Measurements from ENCODE around the gene TBXAS1. TPM values are rescaled to one million over a fixed set of nuclear protein-coding genes. Genes with fewer than 3 reads are reported as not detected.

Gene TBXAS1
- total RNA-seq, 2 experiments from 2014 or later = 4.8 to 5.3 TPM

- Mint-ChIP-seq H3K36me3 (no peaks in the 10 kb centered on the region), H3K4me1 (ENCODE audit: low read depth) (peaks cover 19% of the 10 kb centered on the region), H3K4me3 (no peak overlapping the region), H3K27ac (no peak overlapping the region), H3K27me3 (no peaks in the 10 kb centered on the region), H3K9me3 (no peaks in the 10 kb centered on the region)
- peak; percentile 50 for DNase-seq
- intact Hi-C loops (cut with micrococcal nuclease) = no loop called here
- ChIA-PET POLR2A (interaction anchor here (1.4 kb wide), 1 partner anchor 9 kb away, joined by 4 read pairs; no protein-coding TSS in a partner anchor), CTCF (no interaction called here)
Measured at GRCh38 chr7:139931190-139931934, 102.3 kb downstream of the TBXAS1 start.

DNA sequence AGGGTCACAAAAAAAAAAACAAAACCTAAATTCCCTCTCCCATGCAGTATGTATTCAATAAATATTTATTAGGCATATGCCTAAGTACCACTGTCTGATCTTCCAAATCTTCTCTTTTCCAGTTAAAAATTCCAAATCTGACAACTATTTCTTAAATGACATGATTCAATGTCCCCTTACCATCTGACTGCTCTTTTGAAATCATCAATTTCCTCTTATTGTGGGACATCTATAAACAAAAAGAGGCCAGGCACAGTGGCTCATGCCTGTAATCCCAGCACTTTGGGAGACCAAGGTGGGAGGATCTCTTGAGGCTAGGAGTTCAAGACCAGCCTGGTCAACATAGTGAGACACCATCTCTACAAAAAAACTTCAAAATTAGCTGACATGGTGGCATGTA lies 103.5 kb downstream of the TBXAS1 start:
- H3K4me3 Mint-ChIP-seq = no peak overlapping the region
- intact Hi-C loops (cut with micrococcal nuclease) = no loop called here
- H3K36me3 Mint-ChIP-seq = no peaks in the 10 kb centered on the region
- no peaks in the 10 kb centered on the region for H3K9me3 Mint-ChIP-seq
- H3K4me1 Mint-ChIP-seq (ENCODE audit: low read depth) = peaks cover 19% of the 10 kb centered on the region
- POLR2A ChIA-PET = no interaction called here
- DNase-seq = no peak
- H3K27ac Mint-ChIP-seq = no peak overlapping the region
- CTCF ChIA-PET = no interaction called here
- no peaks in the 10 kb centered on the region for H3K27me3 Mint-ChIP-seq

DNA sequence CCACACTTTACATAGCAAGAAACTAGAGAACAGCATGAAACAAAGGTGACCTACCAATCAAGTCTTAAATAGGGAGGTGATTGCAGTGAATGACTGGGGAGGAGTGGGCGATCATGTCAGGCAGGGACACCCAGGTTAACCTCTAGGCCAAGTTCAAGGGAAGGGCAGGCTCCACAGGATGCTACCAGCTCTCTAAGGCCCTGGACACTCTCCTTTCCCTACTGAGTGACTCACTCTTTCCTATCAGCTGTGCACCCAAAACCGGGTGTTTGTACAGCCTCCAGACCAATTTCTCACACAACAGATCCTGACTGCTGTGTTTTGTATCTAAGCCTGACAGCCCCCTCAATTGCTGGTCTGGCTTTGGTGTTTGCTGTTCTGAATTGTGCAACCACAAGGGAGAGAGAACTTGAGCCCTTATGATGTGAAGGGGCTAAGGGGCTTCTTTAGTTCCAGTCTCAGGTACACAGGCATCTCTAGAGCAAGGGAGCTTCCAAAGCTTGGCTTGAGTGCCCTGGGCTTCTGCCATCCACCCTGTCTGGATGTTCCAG lies 107.8 kb downstream of the TBXAS1 start:
- intact Hi-C loops (cut with micrococcal nuclease) = no loop called here
- CTCF ChIA-PET = no interaction called here
- Mint-ChIP-seq H3K9me3 (no peaks in the 10 kb centered on the region), H3K4me3 (no peak overlapping the region), H3K4me1 (ENCODE audit: low read depth) (peaks cover 6% of the 10 kb centered on the region), H3K36me3 (no peaks in the 10 kb centered on the region), H3K27ac (no peak overlapping the region), H3K27me3 (no peaks in the 10 kb centered on the region)
- POLR2A ChIA-PET = no interaction called here
- DNase-seq = peak; percentile 24

- no peak overlapping the region for H3K27ac Mint-ChIP-seq
- DNase-seq = no peak
- H3K4me3 Mint-ChIP-seq = no peak overlapping the region
- ChIA-PET CTCF (no interaction called here), POLR2A (no interaction called here)
- H3K36me3 Mint-ChIP-seq = no peaks in the 10 kb centered on the region
- H3K9me3 Mint-ChIP-seq = no peaks in the 10 kb centered on the region
- H3K4me1 Mint-ChIP-seq (ENCODE audit: low read depth) = peaks cover 6% of the 10 kb centered on the region
- H3K27me3 Mint-ChIP-seq = no peaks in the 10 kb centered on the region
- intact Hi-C loops (cut with micrococcal nuclease) = no loop called here
Measured at GRCh38 chr7:139937715-139938114, 108.7 kb downstream of the TBXAS1 start.

DNA sequence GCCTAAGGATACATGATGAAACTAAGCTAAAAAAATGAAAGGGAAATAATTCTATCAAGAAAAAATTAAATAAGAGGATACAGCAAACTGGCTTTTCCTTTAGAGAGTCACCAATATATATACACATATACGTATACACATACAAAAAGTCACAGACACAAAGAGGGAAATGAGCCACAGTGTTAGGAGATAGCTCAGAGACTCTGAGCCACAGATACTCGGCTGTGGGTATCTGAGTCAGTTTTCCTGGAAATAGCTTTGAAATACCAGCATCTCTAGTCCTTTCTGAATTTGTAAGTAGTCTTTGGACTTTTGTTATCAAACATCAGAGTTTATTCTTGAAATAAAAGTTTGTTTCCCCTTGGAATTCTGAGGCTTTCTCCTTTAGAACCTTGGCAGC lies 111.8 kb downstream of the TBXAS1 start:
- Mint-ChIP-seq H3K9me3 (peaks cover 11% of the 10 kb centered on the region), H3K27ac (no peak overlapping the region), H3K36me3 (peaks cover 8% of the 10 kb centered on the region), H3K27me3 (no peaks in the 10 kb centered on the region), H3K4me1 (ENCODE audit: low read depth) (peaks cover 6% of the 10 kb centered on the region), H3K4me3 (no peak overlapping the region)
- peak; percentile 55 for DNase-seq
- ChIA-PET CTCF (interaction anchor here (0.6 to 2.8 kb wide), 2 partner anchors 169 to 294 kb away, joined by 3 to 10 read pairs; no protein-coding TSS in a partner anchor), POLR2A (interaction anchor here (1.0 to 1.6 kb wide), 2 partner anchors 9 to 24 kb away, joined by 4 to 7 read pairs; no protein-coding TSS in a partner anchor)
- intact Hi-C loops (cut with micrococcal nuclease) = no loop called here

- no peak for DNase-seq
- ChIA-PET POLR2A (interaction anchor here (1.0 to 1.6 kb wide), 2 partner anchors 10 to 25 kb away, joined by 4 to 7 read pairs; no protein-coding TSS in a partner anchor), CTCF (interaction anchor here (2.8 kb wide), 1 partner anchor 294 kb away, joined by 10 read pairs; no protein-coding TSS in a partner anchor)
- Mint-ChIP-seq H3K27ac (no peak overlapping the region), H3K4me1 (ENCODE audit: low read depth) (peaks cover 6% of the 10 kb centered on the region), H3K4me3 (no peak overlapping the region), H3K27me3 (no peaks in the 10 kb centered on the region), H3K36me3 (peaks cover 8% of the 10 kb centered on the region), H3K9me3 (peaks cover 13% of the 10 kb centered on the region)
- intact Hi-C loops (cut with micrococcal nuclease) = no loop called here
Measured at GRCh38 chr7:139941421-139941820, 112.4 kb downstream of the TBXAS1 start.

- H3K27me3 Mint-ChIP-seq = no peaks in the 10 kb centered on the region
- peaks cover 9% of the 10 kb centered on the region for H3K36me3 Mint-ChIP-seq
- DNase-seq = no peak
- H3K9me3 Mint-ChIP-seq = peaks cover 16% of the 10 kb centered on the region
- H3K4me1 Mint-ChIP-seq (ENCODE audit: low read depth) = peaks cover 6% of the 10 kb centered on the region
- H3K27ac Mint-ChIP-seq = no peak overlapping the region
- ChIA-PET POLR2A (no interaction called here), CTCF (interaction anchor here (2.8 kb wide), 1 partner anchor 295 kb away, joined by 10 read pairs; no protein-coding TSS in a partner anchor)
- intact Hi-C loops (cut with micrococcal nuclease) = no loop called here
- no peak overlapping the region for H3K4me3 Mint-ChIP-seq
Measured at GRCh38 chr7:139941866-139942265, 112.8 kb downstream of the TBXAS1 start.

GRCh38 chr7:139942636-139943035 lies 113.6 kb downstream of the TBXAS1 start:
- CTCF ChIA-PET = no interaction called here
- intact Hi-C loops (cut with micrococcal nuclease) = no loop called here
- peaks cover 16% of the 10 kb centered on the region for H3K9me3 Mint-ChIP-seq
- H3K27me3 Mint-ChIP-seq = no peaks in the 10 kb centered on the region
- no peak overlapping the region for H3K27ac Mint-ChIP-seq
- H3K36me3 Mint-ChIP-seq = peaks cover 9% of the 10 kb centered on the region
- no peak overlapping the region for H3K4me3 Mint-ChIP-seq
- DNase-seq = no peak
- POLR2A ChIA-PET = no interaction called here
- peaks cover 6% of the 10 kb centered on the region for H3K4me1 Mint-ChIP-seq (ENCODE audit: low read depth)

- H3K36me3 Mint-ChIP-seq = peaks cover 9% of the 10 kb centered on the region
- no peak overlapping the region for H3K4me3 Mint-ChIP-seq
- H3K27me3 Mint-ChIP-seq = no peaks in the 10 kb centered on the region
- peaks cover 16% of the 10 kb centered on the region for H3K9me3 Mint-ChIP-seq
- intact Hi-C loops (cut with micrococcal nuclease) = no loop called here
- CTCF ChIA-PET = no interaction called here
- POLR2A ChIA-PET = no interaction called here
- no peak overlapping the region for H3K27ac Mint-ChIP-seq
- no peak for DNase-seq
- peaks cover 6% of the 10 kb centered on the region for H3K4me1 Mint-ChIP-seq (ENCODE audit: low read depth)
Measured at GRCh38 chr7:139943401-139943800, 114.3 kb downstream of the TBXAS1 start.

DNA sequence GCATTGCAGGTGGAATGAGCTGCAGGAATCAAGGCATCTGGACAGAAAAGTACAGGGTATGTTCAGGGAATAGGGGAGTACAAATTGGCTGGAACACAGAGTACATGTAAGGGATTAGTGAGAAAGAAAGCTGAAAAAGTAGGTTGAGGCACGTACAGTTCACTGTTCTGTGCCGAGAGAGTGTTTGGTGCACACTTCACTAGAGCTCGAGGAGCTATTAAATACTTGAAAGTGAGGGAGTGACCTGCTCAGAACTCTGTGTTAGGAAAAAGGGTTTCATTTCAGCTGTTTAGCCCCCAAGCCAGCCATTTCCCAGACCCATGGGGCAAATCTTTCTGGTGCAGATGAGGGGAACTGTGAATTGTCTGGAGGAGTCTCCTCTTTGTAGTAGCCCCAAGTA lies 115.2 kb downstream of the TBXAS1 start:
- DNase-seq = no peak
- H3K27ac Mint-ChIP-seq = no peak overlapping the region
- peaks cover 9% of the 10 kb centered on the region for H3K36me3 Mint-ChIP-seq
- H3K9me3 Mint-ChIP-seq = peaks cover 16% of the 10 kb centered on the region
- H3K27me3 Mint-ChIP-seq = no peaks in the 10 kb centered on the region
- intact Hi-C loops (cut with micrococcal nuclease) = no loop called here
- H3K4me1 Mint-ChIP-seq (ENCODE audit: low read depth) = peaks cover 6% of the 10 kb centered on the region
- CTCF ChIA-PET = interaction anchor here (1.0 kb wide), 1 partner anchor 58 kb away, joined by 3 read pairs; no protein-coding TSS in a partner anchor
- POLR2A ChIA-PET = no interaction called here
- H3K4me3 Mint-ChIP-seq = no peak overlapping the region

DNA sequence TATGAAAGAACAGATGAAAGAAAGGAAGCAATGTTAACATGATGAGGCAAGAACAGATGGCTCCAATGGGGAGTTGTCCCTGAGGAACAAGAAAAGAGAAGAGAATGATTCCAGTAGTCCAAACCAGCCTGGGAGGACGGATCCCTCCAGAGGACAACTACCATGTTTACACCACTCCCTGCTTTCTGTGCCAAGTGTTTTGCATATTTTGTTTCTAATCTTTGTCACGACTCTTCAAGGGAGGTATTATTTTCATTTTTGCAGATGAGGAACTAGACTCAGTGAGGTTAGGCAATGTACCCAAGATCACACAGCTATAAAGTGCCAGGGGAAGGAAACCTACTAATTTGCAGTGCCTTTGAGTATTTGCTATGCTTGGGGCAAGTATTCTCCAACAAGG lies 117.5 kb downstream of the TBXAS1 start:
- H3K36me3 Mint-ChIP-seq = peaks cover 9% of the 10 kb centered on the region
- no peaks in the 10 kb centered on the region for H3K27me3 Mint-ChIP-seq
- H3K9me3 Mint-ChIP-seq = peaks cover 16% of the 10 kb centered on the region
- H3K4me1 Mint-ChIP-seq (ENCODE audit: low read depth) = no peaks in the 10 kb centered on the region
- intact Hi-C loops (cut with micrococcal nuclease) = no loop called here
- ChIA-PET POLR2A (no interaction called here), CTCF (no interaction called here)
- no peak overlapping the region for H3K4me3 Mint-ChIP-seq
- no peak for DNase-seq
- H3K27ac Mint-ChIP-seq = no peak overlapping the region

DNA sequence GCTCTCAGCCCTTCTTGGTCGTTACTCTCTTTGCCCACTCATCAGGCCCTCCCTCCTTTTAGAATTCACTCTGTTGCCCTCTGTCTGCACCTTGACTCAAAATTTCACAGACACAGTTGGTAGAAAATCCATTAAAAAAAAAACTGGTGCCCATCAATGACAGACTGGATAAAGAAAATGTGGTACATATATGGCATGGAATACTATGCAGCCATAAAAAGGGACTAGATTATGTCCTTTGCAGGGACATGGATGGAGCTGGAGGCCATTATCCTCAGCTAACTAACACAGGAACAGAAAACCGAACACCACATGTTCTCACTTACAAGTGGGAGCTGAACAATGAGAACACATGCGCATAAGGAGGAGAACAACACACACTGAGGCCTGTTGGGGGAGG lies 118.0 kb downstream of the TBXAS1 start:
- no peak overlapping the region for H3K27ac Mint-ChIP-seq
- intact Hi-C loops (cut with micrococcal nuclease) = no loop called here
- no peak for DNase-seq
- peaks cover 9% of the 10 kb centered on the region for H3K36me3 Mint-ChIP-seq
- H3K4me3 Mint-ChIP-seq = no peak overlapping the region
- H3K4me1 Mint-ChIP-seq (ENCODE audit: low read depth) = no peaks in the 10 kb centered on the region
- H3K27me3 Mint-ChIP-seq = no peaks in the 10 kb centered on the region
- H3K9me3 Mint-ChIP-seq = peaks cover 16% of the 10 kb centered on the region
- ChIA-PET CTCF (no interaction called here), POLR2A (interaction anchor here (0.7 kb wide), 1 partner anchor 96 kb away, joined by 4 read pairs; no protein-coding TSS in a partner anchor)

- ChIA-PET CTCF (no interaction called here), POLR2A (no interaction called here)
- Mint-ChIP-seq H3K9me3 (peaks cover 16% of the 10 kb centered on the region), H3K36me3 (peaks cover 8% of the 10 kb centered on the region), H3K4me3 (no peak overlapping the region), H3K4me1 (ENCODE audit: low read depth) (no peaks in the 10 kb centered on the region), H3K27ac (no peak overlapping the region), H3K27me3 (no peaks in the 10 kb centered on the region)
- intact Hi-C loops (cut with micrococcal nuclease) = no loop called here
- DNase-seq = no peak
Measured at GRCh38 chr7:139948167-139948566, 119.1 kb downstream of the TBXAS1 start.

All from activated CD4-positive, alpha-beta memory T cell treated with anti-CD3 and anti-CD28 coated beads for 36 hours (primary cell).